Stromal cell of bone marrow (primary cell): ENCODE results near the gene POLRMT.
"Not testable (repeated sequence)": the region's sequence is repeated elsewhere in the genome, so short reads cannot be mapped to it uniquely, and the experiment has no call there.

ENCODE experiments used
- DNase-seq: peaks from one replicate; pipeline ENCODE4 v3.0.0-alpha.2; 2012; ENCODE audit warnings: low read depth

The POLRMT gene

GRCh38 chr19:628168-628567 is 5.2 kb downstream of the POLRMT start:
- DNase-seq: no peak

GRCh38 chr19:626566-626965 is 6.8 kb downstream of the POLRMT start:
- DNase-seq: not testable (repeated sequence)

GRCh38 chr19:625257-625656 is 8.1 kb downstream of the POLRMT start:
- DNase-seq: no peak

DNA sequence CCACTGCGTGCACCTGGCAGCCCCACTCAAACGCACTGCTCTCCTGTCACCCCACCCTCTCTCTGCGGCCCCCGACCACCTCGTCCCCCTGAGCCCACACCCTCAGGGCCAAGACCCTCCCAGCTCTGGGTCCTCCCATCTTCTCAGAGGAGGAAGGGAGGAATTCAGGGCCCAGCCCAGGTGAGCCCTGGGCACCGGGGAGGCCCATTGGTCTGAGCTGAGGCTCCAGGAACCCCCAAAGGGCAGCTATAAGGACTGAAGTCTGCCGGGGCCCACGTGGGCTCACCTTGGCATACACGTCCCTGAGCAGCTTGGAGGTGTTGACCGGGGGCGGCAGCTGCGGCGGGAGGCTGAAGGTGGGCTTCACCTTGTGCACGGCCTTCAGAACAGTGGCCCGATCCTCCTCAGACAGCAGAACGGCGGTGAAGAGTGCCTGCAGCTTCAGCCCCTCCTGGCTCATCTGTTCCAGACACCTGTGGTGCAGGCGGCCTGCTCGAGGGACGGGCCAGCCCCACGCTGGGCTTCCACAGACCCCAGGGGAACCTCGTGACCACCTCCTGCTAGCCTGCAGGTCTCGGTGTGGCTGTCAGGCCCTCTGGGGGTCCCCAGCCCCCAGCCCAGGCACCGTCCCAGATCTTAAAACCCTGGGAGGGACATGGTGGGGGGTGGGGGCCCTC is 8.8 kb downstream of the POLRMT start:
- no peak for DNase-seq

DNA sequence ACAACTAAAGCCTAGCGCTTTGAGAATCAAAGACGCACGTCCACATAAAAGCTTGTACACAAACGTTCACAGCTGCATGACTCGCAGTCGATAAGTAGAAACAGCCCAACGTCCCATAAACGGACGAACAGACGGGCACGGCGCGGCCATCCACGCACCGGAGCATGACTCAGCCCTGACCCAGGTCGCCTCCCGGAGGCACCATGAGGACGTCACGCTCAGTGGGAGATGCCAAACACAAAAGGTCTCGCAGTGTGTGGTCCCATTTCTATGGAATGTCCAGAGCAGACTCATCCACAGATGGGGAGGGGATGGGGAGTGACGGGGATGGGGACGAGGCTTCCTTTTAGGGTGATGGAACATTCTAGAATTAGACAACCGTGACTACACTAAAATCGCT is 9.4 kb downstream of the POLRMT start:
- no peak for DNase-seq

DNA sequence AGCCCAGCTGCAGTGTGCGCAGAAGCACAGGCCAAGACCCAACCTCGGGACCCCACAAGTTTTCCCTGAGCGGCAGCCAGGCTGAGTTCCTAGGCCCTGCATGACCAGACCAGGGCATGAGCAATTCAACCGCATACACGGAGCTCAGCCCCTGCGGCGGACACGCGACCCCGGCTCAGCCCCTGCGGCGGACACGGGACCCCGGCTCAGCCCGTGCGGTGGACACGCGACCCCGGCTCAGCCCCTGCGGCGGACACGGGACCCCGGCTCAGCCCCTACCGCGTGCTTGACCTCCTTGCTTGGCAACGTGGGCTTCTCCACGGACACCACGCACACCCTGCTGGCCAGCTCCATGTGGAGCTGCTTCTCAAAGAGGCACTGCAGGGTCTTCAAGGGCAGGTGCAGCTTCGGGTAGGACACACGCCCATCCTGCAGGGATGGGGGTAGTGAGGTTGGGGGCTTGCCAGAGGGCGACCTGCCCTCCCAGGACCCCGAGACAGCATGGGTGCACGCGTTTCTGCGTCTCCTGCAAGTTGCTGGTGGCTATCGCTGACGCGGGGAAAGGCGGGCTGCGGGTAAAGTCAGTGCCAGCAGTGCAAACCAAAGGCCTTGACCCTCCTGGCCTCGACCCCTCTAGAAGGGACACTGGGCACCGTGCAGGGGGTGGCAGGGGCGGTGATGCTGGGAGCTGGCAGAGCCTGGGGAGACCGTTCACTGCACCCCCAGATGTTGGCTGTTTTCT is 10.0 kb downstream of the POLRMT start:
- no peak for DNase-seq

GRCh38 chr19:622666-623065 is 10.7 kb downstream of the POLRMT start:
- DNase-seq: no peak

GRCh38 chr19:621819-622218 is 11.5 kb downstream of the POLRMT start:
- no peak for DNase-seq

DNA sequence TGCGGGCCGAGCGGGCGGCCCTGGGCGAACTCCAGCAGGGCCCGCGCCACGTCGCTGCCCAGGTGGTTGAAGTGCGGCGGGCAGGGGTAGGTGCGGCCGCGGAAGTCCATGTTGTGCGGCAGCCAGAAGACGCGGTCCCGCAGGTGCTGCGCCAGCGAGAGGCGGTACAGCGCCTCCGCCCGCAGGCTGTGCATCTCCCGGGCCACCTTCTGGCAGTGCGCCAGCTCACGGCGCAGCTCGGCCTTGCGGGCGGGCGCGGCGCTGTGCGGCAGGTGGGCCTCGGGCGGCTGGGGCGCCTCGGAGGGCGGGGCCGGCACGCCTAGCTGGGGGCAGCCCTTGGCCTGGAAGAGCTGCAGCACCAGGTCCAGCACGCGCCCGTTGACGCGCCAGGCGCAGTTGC is 12.1 kb downstream of the POLRMT start:
- DNase-seq: not testable (repeated sequence)

- DNase-seq: no peak
These were observed 13.0 kb downstream of the POLRMT start for GRCh38 chr19:620166-620862.

GRCh38 chr19:619286-620002 is 13.9 kb downstream of the POLRMT start:
- no peak for DNase-seq

DNA sequence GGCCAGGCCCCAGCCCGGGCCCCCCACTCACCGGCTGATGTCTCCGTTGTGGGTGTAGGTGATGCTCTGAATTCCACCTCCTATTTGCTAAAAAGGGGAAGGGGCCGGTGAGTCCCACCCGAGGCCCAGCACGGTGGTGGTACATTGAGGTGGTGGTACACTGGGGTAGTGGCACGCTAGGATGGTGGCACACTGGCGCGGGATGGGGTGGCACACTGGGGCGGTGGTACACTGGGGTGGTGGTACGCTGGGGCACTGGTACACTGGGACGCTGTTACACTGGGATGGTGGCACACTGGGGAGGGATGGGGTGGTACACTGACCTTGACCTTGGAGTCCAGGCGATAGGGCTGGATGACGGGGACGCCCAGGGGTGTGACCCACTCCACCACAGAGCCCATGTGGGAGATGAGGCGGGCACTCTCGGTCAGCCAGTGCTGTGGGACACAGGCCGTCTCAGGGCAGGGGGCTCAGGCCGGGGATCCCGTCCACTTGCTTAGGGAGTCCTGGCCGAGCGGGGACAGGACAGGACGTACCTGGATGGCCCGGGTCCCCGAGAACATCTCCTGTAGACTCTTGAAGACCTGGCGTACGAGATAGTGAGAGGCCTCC is 14.6 kb downstream of the POLRMT start:
- DNase-seq: no peak

DNA sequence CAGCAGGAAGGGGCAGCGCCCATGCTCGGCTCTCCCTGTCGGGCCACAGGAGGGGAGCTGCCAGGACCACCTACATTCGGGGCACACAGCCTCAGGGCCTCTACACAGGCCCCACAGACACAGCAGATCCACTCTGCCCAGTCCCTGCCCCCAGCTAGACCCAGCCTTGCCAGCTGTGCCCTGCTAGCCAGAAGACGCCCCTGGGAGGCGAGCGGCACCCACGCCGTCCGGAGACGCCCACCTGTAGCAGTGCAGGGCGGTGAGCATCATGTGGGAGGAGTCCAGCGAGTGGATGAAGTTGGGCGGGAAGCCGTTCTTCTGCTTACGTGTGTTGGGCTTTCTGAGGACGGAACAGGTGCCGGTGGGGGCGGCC is 15.1 kb downstream of the POLRMT start:
- no peak for DNase-seq

GRCh38 chr19:617551-618246 is 15.6 kb downstream of the POLRMT start:
- DNase-seq: no peak

DNA sequence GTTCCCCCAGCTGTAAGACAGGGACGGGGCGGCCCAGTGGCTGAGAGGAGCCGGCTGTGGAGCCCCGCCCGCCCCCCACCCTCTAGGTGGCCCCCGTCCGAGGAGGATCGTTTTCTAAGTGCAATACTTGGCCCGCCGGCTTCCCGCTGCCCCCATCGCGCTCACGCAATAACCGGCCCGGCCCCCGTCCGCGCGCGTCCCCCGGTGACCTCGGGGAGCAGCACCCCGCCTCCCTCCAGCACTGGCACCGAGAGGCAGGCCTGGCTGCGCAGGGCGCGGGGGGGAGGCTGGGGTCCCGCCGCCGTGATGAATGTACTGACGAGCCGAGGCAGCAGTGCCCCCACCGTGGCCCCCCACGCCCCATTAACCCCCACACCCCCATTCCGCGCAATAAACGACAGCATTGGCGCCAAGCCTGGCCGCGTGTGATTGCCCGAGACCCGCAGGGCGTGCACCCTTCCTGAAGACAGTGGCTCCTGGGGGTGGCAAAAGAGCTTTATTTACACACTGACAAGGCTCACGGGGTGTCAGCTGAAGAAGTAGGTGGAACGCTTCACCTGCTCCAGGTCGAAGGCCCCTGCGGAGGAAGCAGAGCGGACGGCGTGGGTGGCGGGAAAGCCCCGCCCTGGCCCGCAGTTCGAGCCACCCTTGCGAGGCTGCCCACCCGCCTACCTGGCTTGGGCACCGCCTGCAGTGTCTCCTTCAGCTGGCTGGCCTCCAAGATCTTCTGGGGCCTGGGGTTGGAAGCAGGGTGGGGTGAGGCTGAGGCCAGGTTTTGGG is 16.4 kb downstream of the POLRMT start:
- no peak for DNase-seq

- DNase-seq: no peak
These were observed 17.2 kb downstream of the POLRMT start for GRCh38 chr19:616062-616700.

DNA sequence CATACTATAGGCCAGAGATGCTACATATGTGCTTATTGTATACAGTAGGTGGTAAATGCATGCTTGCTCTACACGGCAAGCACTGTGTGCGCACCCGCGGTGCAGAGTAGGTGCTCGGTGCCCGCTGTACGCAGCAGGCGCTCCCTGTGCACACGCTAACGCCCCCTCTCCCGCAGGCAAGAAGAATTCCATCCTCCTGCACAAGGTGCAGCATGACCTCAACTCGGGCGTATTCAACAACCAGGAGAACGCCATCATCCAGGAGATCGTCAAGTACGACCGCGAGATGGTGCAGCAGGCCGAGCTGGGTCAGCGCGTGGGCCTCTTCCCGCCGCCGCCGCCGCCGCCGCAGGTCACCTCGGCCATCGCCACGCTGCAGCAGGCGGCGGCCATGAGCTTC is 17.7 kb downstream of the POLRMT start:
- no peak for DNase-seq

DNA sequence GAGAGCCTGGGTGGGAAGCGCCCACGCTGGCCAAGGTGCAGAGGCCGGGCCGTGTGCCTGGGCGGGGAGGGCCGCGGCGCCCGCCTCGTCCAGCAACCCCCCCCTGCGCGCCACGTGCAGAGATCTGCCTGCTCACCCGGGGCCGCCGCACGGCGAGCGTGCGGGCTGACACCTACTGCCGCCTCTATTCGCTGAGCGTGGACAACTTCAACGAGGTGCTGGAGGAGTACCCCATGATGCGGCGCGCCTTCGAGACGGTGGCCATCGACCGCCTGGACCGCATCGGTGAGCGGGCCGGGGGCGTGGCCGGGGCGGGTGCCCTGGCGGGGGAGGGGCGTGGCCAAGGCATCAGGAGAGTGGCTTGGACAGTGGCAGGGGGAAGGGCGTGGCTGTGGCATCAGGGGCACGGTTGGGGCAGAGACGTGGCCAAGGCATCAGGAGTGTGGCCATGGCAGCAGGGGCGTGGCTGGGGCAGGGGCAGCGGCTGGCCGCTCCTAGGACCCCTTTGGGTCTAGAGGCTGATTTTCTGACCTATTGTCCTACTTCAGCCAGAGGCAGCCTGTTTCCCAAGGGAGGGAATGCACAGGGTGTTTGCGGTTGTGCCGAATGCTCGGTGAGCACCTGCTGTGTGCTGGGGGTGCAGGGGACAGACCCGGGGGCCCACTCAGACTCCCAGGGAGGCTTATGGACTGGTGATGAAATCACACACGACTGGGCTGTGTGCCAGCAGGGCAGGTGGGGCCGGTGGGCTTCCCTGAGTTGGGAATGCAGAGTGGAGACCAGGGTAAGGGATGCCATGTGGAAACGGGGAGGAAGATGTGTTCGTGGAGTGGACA is 19.4 kb downstream of the POLRMT start:
- DNase-seq: no peak

- no peak for DNase-seq
These were observed 20.4 kb downstream of the POLRMT start for GRCh38 chr19:612941-613340.
